Activated CD4-positive, alpha-beta memory T cell treated with anti-CD3 and anti-CD28 coated beads, Interleukin-2, amount 10 ng/mL, durations not matched to agents 7 days and 5 days (primary cell): ENCODE measurements around the gene PPP1R11. TPM values are rescaled to one million over a fixed set of nuclear protein-coding genes. Genes with fewer than 3 reads are reported as not detected.
A peak's percentile ranks its signal among the peaks of the same experiment; 100 is the strongest.

ENCODE experiments used
- CTCF ChIA-PET: fragments of 350-600 bp; sonication (Branson Sonifier 250); formaldehyde crosslinking; loops from one replicate; lab custom pipeline; 2021; ENCODE audit warnings: antibody characterized with exemption, inconsistent platforms; lab: Charles Lee
- POLR2A ChIA-PET: fragments of 350-600 bp; sonication (Branson Sonifier 250); formaldehyde crosslinking; loops from one replicate; lab custom pipeline; 2021; ENCODE audit warnings: antibody characterized with exemption; lab: Charles Lee
- DNase-seq: peaks from one replicate; pipeline ENCODE4 v3.0.0-alpha.2; 2020
- H3K27ac Mint-ChIP-seq: one replicate; pipeline ENCODE4 v1.8.0; 2021; ENCODE audit warnings: mild to moderate bottlenecking, mixed read lengths
- H3K27me3 Mint-ChIP-seq: one replicate; pipeline ENCODE4 v1.8.0; 2021; ENCODE audit warnings: mixed read lengths
- H3K36me3 Mint-ChIP-seq: one replicate; pipeline ENCODE4 v1.8.0; 2021; ENCODE audit warnings: low read depth, mixed read lengths
- H3K4me1 Mint-ChIP-seq: one replicate; pipeline ENCODE4 v1.8.0; 2021; ENCODE audit warnings: mixed read lengths
- H3K4me3 Mint-ChIP-seq: one replicate; pipeline ENCODE4 v1.8.0; 2021; ENCODE audit warnings: mild to moderate bottlenecking, mixed read lengths
- H3K9me3 Mint-ChIP-seq: one replicate; pipeline ENCODE4 v1.8.0; 2021; ENCODE audit warnings: mixed read lengths
- total RNA-seq, 2 experiments: library from RNA; stranded (reverse); gene quantifications; one replicate each; pipeline ENCODE4 v1.2.3, GENCODE V29; 2021

The PPP1R11 gene
- total RNA-seq, 2 experiments from 2014 or later: 62.5 to 62.6 TPM

DNA sequence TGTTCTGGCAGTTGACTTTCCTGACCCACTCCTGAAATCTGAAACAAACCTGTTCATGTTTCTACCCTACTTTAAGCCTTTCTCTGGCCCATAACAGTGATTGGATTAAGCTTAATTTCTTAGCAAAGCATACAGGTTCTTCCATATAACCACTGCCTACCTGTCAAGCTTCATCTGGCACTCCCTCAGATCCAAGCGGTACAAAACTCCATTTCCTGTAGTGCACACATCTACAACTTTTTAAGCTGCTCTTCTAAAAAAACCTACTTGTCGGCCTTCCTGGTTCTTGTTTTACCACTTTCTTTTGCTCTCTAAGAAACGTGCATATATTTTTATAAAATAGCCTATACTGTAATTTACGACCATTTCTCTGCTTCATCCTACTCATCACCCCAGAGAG is 916 bp upstream of the PPP1R11 start:
- H3K27me3 Mint-ChIP-seq: peaks cover 5% of the 10 kb centered on the region
- peak overlapping the region; percentile 94 for H3K27ac Mint-ChIP-seq
- no peaks in the 10 kb centered on the region for H3K9me3 Mint-ChIP-seq
- ChIA-PET CTCF (interaction anchor here (0.6 to 1.7 kb wide), 8 partner anchors 9 to 415 kb away, joined by 3 to 10 read pairs (median 3); partner anchors contain the start of gene RNF39), POLR2A (interaction anchor here (0.8 to 2.6 kb wide), 15 partner anchors 11 to 1137 kb away, joined by 3 to 25 read pairs (median 4); partner anchors contain the start of genes ABCF1, HLA-A, RNF39 and TRIM26)
- no peak for DNase-seq
- peaks cover 77% of the 10 kb centered on the region for H3K36me3 Mint-ChIP-seq
- H3K4me3 Mint-ChIP-seq: peak overlapping the region; percentile 93
- peaks cover 64% of the 10 kb centered on the region for H3K4me1 Mint-ChIP-seq

- Mint-ChIP-seq H3K36me3 (peaks cover 72% of the 10 kb centered on the region), H3K27me3 (peaks cover 15% of the 10 kb centered on the region), H3K4me3 (peak overlapping the region; percentile 93), H3K4me1 (peaks cover 61% of the 10 kb centered on the region), H3K27ac (peak overlapping the region; percentile 94), H3K9me3 (no peaks in the 10 kb centered on the region)
- ChIA-PET CTCF (interaction anchor here (0.9 to 1.7 kb wide), 3 partner anchors 34 to 63 kb away, joined by 3 to 10 read pairs (median 6); no protein-coding TSS in a partner anchor), POLR2A (interaction anchor here (0.8 to 2.6 kb wide), 5 partner anchors 7 to 548 kb away, joined by 3 to 25 read pairs (median 3); partner anchors contain the start of genes POLR1H and RNF39)
- no peak for DNase-seq
Measured at GRCh38 chr6:30067460-30068139, 602 bp downstream of the PPP1R11 start.

GRCh38 chr6:30071081-30071818 is 4.3 kb downstream of the PPP1R11 start:
- DNase-seq: no peak
- Mint-ChIP-seq H3K36me3 (peaks cover 43% of the 10 kb centered on the region), H3K27ac (no peak overlapping the region), H3K4me1 (peaks cover 52% of the 10 kb centered on the region), H3K9me3 (no peaks in the 10 kb centered on the region), H3K27me3 (peaks cover 47% of the 10 kb centered on the region), H3K4me3 (no peak overlapping the region)
- POLR2A ChIA-PET: interaction anchor here (1.5 to 3.5 kb wide), 2 partner anchors 10 to 255 kb away, joined by 3 to 28 read pairs; partner anchors contain the start of genes POLR1H and TRIM39
- CTCF ChIA-PET: interaction anchor here (0.9 kb wide), 1 partner anchor 382 kb away, joined by 3 read pairs; no protein-coding TSS in a partner anchor

DNA sequence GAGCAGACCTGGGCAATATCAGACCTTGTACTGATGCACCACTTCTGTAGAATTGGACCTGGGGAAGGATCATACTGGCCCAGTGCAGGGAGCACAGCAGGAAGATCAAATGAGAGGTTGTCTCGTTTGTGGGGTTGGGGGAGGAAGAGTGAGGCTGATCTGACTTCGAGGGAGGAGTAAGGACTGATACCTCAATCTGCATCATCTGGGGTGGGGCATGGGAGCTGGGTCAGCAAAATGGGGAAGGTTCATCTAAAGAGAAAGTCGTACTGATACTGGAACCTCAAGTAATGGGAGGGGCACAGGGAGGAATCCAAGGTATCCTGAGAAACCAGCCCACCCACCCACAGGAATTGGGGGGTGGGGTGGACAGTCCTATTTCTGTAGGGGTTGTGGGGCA is 4.9 kb downstream of the PPP1R11 start:
- DNase-seq: no peak
- Mint-ChIP-seq H3K4me3 (no peak overlapping the region), H3K9me3 (no peaks in the 10 kb centered on the region), H3K27ac (no peak overlapping the region), H3K4me1 (peaks cover 56% of the 10 kb centered on the region), H3K36me3 (peaks cover 41% of the 10 kb centered on the region), H3K27me3 (peaks cover 53% of the 10 kb centered on the region)
- CTCF ChIA-PET: no interaction called here
- POLR2A ChIA-PET: interaction anchor here (3.5 kb wide), 1 partner anchor 11 kb away, joined by 28 read pairs; the partner anchor contains the start of gene POLR1H

GRCh38 chr6:30073489-30074235 is 6.7 kb downstream of the PPP1R11 start:
- POLR2A ChIA-PET: interaction anchor here (0.6 to 1.7 kb wide), 3 partner anchors 13 to 253 kb away, joined by 3 to 4 read pairs (median 3); partner anchors contain the start of genes POLR1H and TRIM39
- peaks cover 57% of the 10 kb centered on the region for H3K4me1 Mint-ChIP-seq
- no peak overlapping the region for H3K4me3 Mint-ChIP-seq
- CTCF ChIA-PET: no interaction called here
- H3K27ac Mint-ChIP-seq: no peak overlapping the region
- H3K27me3 Mint-ChIP-seq: peaks cover 66% of the 10 kb centered on the region
- no peaks in the 10 kb centered on the region for H3K9me3 Mint-ChIP-seq
- no peak for DNase-seq
- peaks cover 25% of the 10 kb centered on the region for H3K36me3 Mint-ChIP-seq

- Mint-ChIP-seq H3K4me1 (peaks cover 55% of the 10 kb centered on the region), H3K36me3 (peaks cover 19% of the 10 kb centered on the region), H3K27me3 (peaks cover 74% of the 10 kb centered on the region), H3K27ac (no peak overlapping the region), H3K4me3 (no peak overlapping the region), H3K9me3 (no peaks in the 10 kb centered on the region)
- DNase-seq: no peak
- ChIA-PET CTCF (interaction anchor here (1.1 kb wide), 1 partner anchor 8 kb away, joined by 3 read pairs; no protein-coding TSS in a partner anchor), POLR2A (interaction anchor here (0.6 to 4.7 kb wide), 4 partner anchors 8 to 253 kb away, joined by 3 to 25 read pairs (median 4); partner anchors contain the start of genes POLR1H, PPP1R11 and TRIM39)
Measured at GRCh38 chr6:30074331-30075093, 7.5 kb downstream of the PPP1R11 start.

DNA sequence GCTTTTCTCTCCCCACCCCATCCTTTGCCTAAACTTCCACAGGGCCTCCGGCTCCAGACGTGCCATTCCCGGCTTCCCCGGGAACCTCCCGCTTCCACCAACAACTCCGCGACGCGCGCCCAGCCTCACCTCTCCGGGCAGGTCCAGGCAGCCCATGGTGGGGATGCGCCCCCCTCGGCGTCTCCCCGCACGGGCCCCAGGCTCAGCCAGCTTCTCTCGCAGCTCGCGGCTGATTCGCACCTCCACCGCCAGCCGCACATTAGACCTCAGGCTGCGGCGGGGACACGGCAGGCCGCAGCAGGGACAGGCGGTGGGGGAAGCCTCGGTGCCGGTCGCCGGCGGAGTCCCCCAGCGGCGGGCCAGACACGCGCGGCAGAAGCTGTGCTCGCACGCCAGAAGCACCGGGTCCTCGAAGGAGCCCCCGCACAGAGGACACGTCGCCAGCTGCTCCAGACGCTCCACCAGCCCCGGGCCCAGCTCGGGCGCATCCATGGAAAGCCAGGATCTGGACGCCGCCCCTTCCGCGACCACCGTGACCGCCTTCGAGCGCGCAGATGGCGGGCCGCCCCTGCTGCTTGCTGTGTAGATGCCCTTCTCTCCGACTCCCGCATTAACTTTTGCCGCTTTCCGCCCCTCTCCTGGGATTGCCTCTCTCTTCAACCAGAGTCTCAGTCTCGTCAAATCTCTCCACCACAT is 8.2 kb downstream of the PPP1R11 start, which contains the start of gene RNF39:
RNF39 (minus strand) TSS at position 676 of the 696 bp plus-strand sequence; CDS start at position 492, 184 bp downstream.
- DNase-seq: no peak
- H3K36me3 Mint-ChIP-seq: peaks cover 11% of the 10 kb centered on the region
- POLR2A ChIA-PET: interaction anchor here (1.1 to 4.7 kb wide), 3 partner anchors 9 to 29 kb away, joined by 3 to 25 read pairs (median 4); partner anchors contain the start of genes POLR1H and PPP1R11
- no peak within 1 kb of the TSS for H3K4me3 Mint-ChIP-seq
- CTCF ChIA-PET: interaction anchor here (1.1 kb wide), 1 partner anchor 9 kb away, joined by 3 read pairs; no protein-coding TSS in a partner anchor
- H3K4me1 Mint-ChIP-seq: peaks cover 49% of the 10 kb centered on the region
- H3K27me3 Mint-ChIP-seq: peaks cover 77% of the 10 kb centered on the region
- H3K9me3 Mint-ChIP-seq: no peaks in the 10 kb centered on the region
- no peak within 1 kb of the TSS for H3K27ac Mint-ChIP-seq

GRCh38 chr6:30075790-30076732 is 9.1 kb downstream of the PPP1R11 start:
- ChIA-PET POLR2A (interaction anchor here (1.1 to 4.7 kb wide), 3 partner anchors 9 to 28 kb away, joined by 3 to 25 read pairs (median 13); partner anchors contain the start of genes POLR1H and PPP1R11), CTCF (interaction anchor here (0.5 to 2.3 kb wide), 4 partner anchors 10 to 67 kb away, joined by 3 to 18 read pairs (median 6); partner anchors contain the start of gene POLR1H)
- H3K4me1 Mint-ChIP-seq: peaks cover 42% of the 10 kb centered on the region
- peaks cover 78% of the 10 kb centered on the region for H3K27me3 Mint-ChIP-seq
- no peak for DNase-seq
- H3K36me3 Mint-ChIP-seq: peaks cover 5% of the 10 kb centered on the region
- H3K27ac Mint-ChIP-seq: no peak overlapping the region
- H3K9me3 Mint-ChIP-seq: no peaks in the 10 kb centered on the region
- no peak overlapping the region for H3K4me3 Mint-ChIP-seq

GRCh38 chr6:30077218-30077617 is 10.2 kb downstream of the PPP1R11 start:
- no peaks in the 10 kb centered on the region for H3K36me3 Mint-ChIP-seq
- DNase-seq: peak; percentile 38
- no peaks in the 10 kb centered on the region for H3K9me3 Mint-ChIP-seq
- H3K4me3 Mint-ChIP-seq: no peak overlapping the region
- ChIA-PET POLR2A (interaction anchor here (1.0 to 4.7 kb wide), 3 partner anchors 11 to 20 kb away, joined by 3 to 25 read pairs (median 13); partner anchors contain the start of genes POLR1H and PPP1R11), CTCF (interaction anchor here (1.6 to 2.3 kb wide), 4 partner anchors 17 to 57 kb away, joined by 4 to 18 read pairs (median 8); partner anchors contain the start of gene POLR1H)
- H3K4me1 Mint-ChIP-seq: peaks cover 37% of the 10 kb centered on the region
- peaks cover 71% of the 10 kb centered on the region for H3K27me3 Mint-ChIP-seq
- H3K27ac Mint-ChIP-seq: peak overlapping the region; percentile 0

GRCh38 chr6:30087876-30088275 is 20.9 kb downstream of the PPP1R11 start:
- Mint-ChIP-seq H3K36me3 (no peaks in the 10 kb centered on the region), H3K4me1 (no peaks in the 10 kb centered on the region), H3K9me3 (no peaks in the 10 kb centered on the region), H3K27me3 (peaks cover 57% of the 10 kb centered on the region), H3K27ac (no peak overlapping the region), H3K4me3 (no peak overlapping the region)
- DNase-seq: no peak
- ChIA-PET POLR2A (interaction anchor here (2.0 kb wide), 1 partner anchor 22 kb away, joined by 6 read pairs; no protein-coding TSS in a partner anchor), CTCF (interaction anchor here (1.1 to 2.3 kb wide), 3 partner anchors 14 to 43 kb away, joined by 4 to 10 read pairs (median 4); no protein-coding TSS in a partner anchor)
